Measurements from ENCODE around the gene NPY4R2.
"Not testable (repeated sequence)": the region's sequence is repeated elsewhere in the genome, so short reads cannot be mapped to it uniquely, and the experiment has no call there.

NPY4R2 gene

GRCh38 chr10:47959677-47960076, 41.2 kb downstream of the NPY4R2 start:
- H3K27ac Mint-ChIP-seq; H3K4me3 Mint-ChIP-seq; H3K36me3 Mint-ChIP-seq (ENCODE audit: low read depth); H3K9me3 Mint-ChIP-seq; H3K27me3 Mint-ChIP-seq; H3K4me1 Mint-ChIP-seq (ENCODE audit: low read depth): not testable (repeated sequence)

- H3K4me3 Mint-ChIP-seq; H3K9me3 Mint-ChIP-seq; H3K4me1 Mint-ChIP-seq (ENCODE audit: low read depth); H3K36me3 Mint-ChIP-seq (ENCODE audit: low read depth); H3K27me3 Mint-ChIP-seq; H3K27ac Mint-ChIP-seq: not testable (repeated sequence)
Observed at GRCh38 chr10:47960699-47961098, 42.2 kb downstream of the NPY4R2 start.

GRCh38 chr10:47962785-47963184, 44.3 kb downstream of the NPY4R2 start:
- H3K36me3 Mint-ChIP-seq (ENCODE audit: low read depth); H3K9me3 Mint-ChIP-seq; H3K4me3 Mint-ChIP-seq: not testable (repeated sequence)

GRCh38 chr10:47964280-47965063, 46.0 kb downstream of the NPY4R2 start:
- H3K4me3 Mint-ChIP-seq; H3K36me3 Mint-ChIP-seq (ENCODE audit: low read depth); H3K4me1 Mint-ChIP-seq (ENCODE audit: low read depth); H3K27ac Mint-ChIP-seq; H3K9me3 Mint-ChIP-seq; H3K27me3 Mint-ChIP-seq: not testable (repeated sequence)

More at GRCh38 chr10:47962785-47963184, 44.3 kb downstream of the NPY4R2 start:
- H3K4me1 Mint-ChIP-seq (ENCODE audit: low read depth); H3K27me3 Mint-ChIP-seq; H3K27ac Mint-ChIP-seq: not testable (repeated sequence)

GRCh38 chr10:47968988-47969387, 50.5 kb downstream of the NPY4R2 start:
- not testable (repeated sequence) for H3K4me1 Mint-ChIP-seq (ENCODE audit: low read depth); H3K36me3 Mint-ChIP-seq (ENCODE audit: low read depth); H3K27me3 Mint-ChIP-seq; H3K4me3 Mint-ChIP-seq; H3K27ac Mint-ChIP-seq; H3K9me3 Mint-ChIP-seq

GRCh38 chr10:47970047-47970446, 51.6 kb downstream of the NPY4R2 start:
- H3K9me3 Mint-ChIP-seq; H3K27ac Mint-ChIP-seq; H3K4me1 Mint-ChIP-seq (ENCODE audit: low read depth); H3K27me3 Mint-ChIP-seq; H3K36me3 Mint-ChIP-seq (ENCODE audit: low read depth); H3K4me3 Mint-ChIP-seq: not testable (repeated sequence)

- not testable (repeated sequence) for H3K36me3 Mint-ChIP-seq (ENCODE audit: low read depth); H3K4me3 Mint-ChIP-seq; H3K9me3 Mint-ChIP-seq; H3K4me1 Mint-ChIP-seq (ENCODE audit: low read depth); H3K27me3 Mint-ChIP-seq; H3K27ac Mint-ChIP-seq
Observed at GRCh38 chr10:47971598-47971997, 53.1 kb downstream of the NPY4R2 start.

GRCh38 chr10:47972077-47972476, 53.6 kb downstream of the NPY4R2 start:
- not testable (repeated sequence) for H3K4me3 Mint-ChIP-seq; H3K9me3 Mint-ChIP-seq; H3K4me1 Mint-ChIP-seq (ENCODE audit: low read depth); H3K27me3 Mint-ChIP-seq; H3K27ac Mint-ChIP-seq; H3K36me3 Mint-ChIP-seq (ENCODE audit: low read depth)
